HEK293 (cell line): ENCODE results near the gene AMMECR1.

ENCODE experiments used
- GLIS1 ChIP-seq: fragments of 450-650 bp; formaldehyde crosslinking; IDR thresholded peaks from 2 replicates; pipeline ENCODE4 v1.5.1; 2016; ENCODE audit warnings: missing biosample characterization, missing genetic modification characterization
- PBX3 ChIP-seq: sonication (generic); formaldehyde crosslinking; IDR thresholded peaks from 2 replicates; pipeline ENCODE4 v1.8.1; 2022; ENCODE audit warnings: mild to moderate bottlenecking, moderate library complexity, missing genetic modification reagents
- ZBTB49 ChIP-seq: fragments of 450-650 bp; formaldehyde crosslinking; IDR thresholded peaks from 2 replicates; pipeline ENCODE4 v1.5.1; 2016; ENCODE audit warnings: missing biosample characterization, missing genetic modification characterization, low read depth
- ZNF221 ChIP-seq: fragments of 450-650 bp; formaldehyde crosslinking; IDR thresholded peaks from 2 replicates; pipeline ENCODE4 v1.5.1; 2017; ENCODE audit warnings: missing biosample characterization, missing genetic modification characterization, borderline replicate concordance
- ZNF350 ChIP-seq: fragments of 450-650 bp; formaldehyde crosslinking; IDR thresholded peaks from 2 replicates; pipeline ENCODE4 v1.5.0; 2017; ENCODE audit warnings: missing biosample characterization, mild to moderate bottlenecking, missing genetic modification characterization
- ZNF394 ChIP-seq: fragments of 450-650 bp; formaldehyde crosslinking; IDR thresholded peaks from 2 replicates; pipeline ENCODE4 v1.5.1; 2016; ENCODE audit warnings: missing biosample characterization, missing genetic modification characterization, mild to moderate bottlenecking, moderate library complexity, borderline replicate concordance
- ZNF629 ChIP-seq: fragments of 450-650 bp; formaldehyde crosslinking; IDR thresholded peaks from 2 replicates; pipeline ENCODE4 v1.5.1; 2017; ENCODE audit warnings: missing biosample characterization, missing genetic modification characterization
- TF ChIP-seq, protein P1 (sequence below): fragments of 450-650 bp; formaldehyde crosslinking; IDR thresholded peaks from 2 replicates; pipeline ENCODE4 v1.5.1; 2016; ENCODE audit warnings: missing biosample characterization, missing genetic modification characterization
- TF ChIP-seq, protein P2 (sequence below): fragments of 450-650 bp; formaldehyde crosslinking; IDR thresholded peaks from 2 replicates; pipeline ENCODE4 v1.5.1; 2016; ENCODE audit warnings: missing biosample characterization, missing genetic modification characterization

GRCh38 chrX:110228453-110228852 is 89.4 kb downstream of the AMMECR1 start:
- TF ChIP-seq ZNF629 (tag by site-specific recombination) (no peak), GLIS1 (tag by site-specific recombination) (no peak), ZBTB49 (tag by site-specific recombination) (no peak), ZNF221 (tag by site-specific recombination) (no peak), PBX3 (CRISPR knock-in tag) (no peak), ZNF350 (tag by site-specific recombination) (no peak), ZNF394 (tag by site-specific recombination) (no peak)
- TF ChIP-seq, protein P1, sequence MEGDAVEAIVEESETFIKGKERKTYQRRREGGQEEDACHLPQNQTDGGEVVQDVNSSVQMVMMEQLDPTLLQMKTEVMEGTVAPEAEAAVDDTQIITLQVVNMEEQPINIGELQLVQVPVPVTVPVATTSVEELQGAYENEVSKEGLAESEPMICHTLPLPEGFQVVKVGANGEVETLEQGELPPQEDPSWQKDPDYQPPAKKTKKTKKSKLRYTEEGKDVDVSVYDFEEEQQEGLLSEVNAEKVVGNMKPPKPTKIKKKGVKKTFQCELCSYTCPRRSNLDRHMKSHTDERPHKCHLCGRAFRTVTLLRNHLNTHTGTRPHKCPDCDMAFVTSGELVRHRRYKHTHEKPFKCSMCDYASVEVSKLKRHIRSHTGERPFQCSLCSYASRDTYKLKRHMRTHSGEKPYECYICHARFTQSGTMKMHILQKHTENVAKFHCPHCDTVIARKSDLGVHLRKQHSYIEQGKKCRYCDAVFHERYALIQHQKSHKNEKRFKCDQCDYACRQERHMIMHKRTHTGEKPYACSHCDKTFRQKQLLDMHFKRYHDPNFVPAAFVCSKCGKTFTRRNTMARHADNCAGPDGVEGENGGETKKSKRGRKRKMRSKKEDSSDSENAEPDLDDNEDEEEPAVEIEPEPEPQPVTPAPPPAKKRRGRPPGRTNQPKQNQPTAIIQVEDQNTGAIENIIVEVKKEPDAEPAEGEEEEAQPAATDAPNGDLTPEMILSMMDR (tag by site-specific recombination): no peak
- TF ChIP-seq, protein P2, sequence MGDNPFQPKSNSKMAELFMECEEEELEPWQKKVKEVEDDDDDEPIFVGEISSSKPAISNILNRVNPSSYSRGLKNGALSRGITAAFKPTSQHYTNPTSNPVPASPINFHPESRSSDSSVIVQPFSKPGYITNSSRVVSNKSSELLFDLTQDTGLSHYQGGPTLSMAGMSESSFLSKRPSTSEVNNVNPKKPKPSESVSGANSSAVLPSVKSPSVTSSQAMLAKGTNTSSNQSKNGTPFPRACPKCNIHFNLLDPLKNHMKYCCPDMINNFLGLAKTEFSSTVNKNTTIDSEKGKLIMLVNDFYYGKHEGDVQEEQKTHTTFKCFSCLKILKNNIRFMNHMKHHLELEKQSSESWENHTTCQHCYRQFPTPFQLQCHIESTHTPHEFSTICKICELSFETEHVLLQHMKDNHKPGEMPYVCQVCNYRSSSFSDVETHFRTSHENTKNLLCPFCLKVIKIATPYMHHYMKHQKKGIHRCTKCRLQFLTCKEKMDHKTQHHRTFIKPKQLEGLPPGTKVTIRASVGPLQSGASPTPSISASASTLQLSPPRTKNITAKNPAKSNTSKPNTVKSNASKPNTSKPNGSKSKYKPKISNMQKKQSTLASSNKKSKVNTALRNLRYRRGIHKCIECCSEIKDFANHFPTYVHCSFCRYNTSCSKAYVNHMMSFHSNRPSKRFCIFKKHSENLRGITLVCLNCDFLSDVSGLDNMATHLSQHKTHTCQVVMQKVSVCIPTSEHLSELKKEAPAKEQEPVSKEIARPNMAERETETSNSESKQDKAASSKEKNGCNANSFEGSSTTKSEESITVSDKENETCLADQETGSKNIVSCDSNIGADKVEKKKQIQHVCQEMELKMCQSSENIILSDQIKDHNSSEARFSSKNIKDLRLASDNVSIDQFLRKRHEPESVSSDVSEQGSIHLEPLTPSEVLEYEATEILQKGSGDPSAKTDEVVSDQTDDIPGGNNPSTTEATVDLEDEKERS (tag by site-specific recombination): no peak
